NT2/D1 (cell line): ENCODE results near the gene ZNF430.
A peak's percentile ranks its signal among the peaks of the same experiment; 100 is the strongest.

ENCODE experiments used
- YY1 ChIP-seq: IDR thresholded peaks from 2 replicates; pipeline ENCODE4 v1.6.1; 2011; ENCODE audit not compliant: insufficient read length, insufficient read depth
- ZNF274 ChIP-seq: IDR thresholded peaks from 2 replicates; pipeline ENCODE4 v1.6.1; 2011; ENCODE audit warnings: mild to moderate bottlenecking, low read depth, low read length

DNA sequence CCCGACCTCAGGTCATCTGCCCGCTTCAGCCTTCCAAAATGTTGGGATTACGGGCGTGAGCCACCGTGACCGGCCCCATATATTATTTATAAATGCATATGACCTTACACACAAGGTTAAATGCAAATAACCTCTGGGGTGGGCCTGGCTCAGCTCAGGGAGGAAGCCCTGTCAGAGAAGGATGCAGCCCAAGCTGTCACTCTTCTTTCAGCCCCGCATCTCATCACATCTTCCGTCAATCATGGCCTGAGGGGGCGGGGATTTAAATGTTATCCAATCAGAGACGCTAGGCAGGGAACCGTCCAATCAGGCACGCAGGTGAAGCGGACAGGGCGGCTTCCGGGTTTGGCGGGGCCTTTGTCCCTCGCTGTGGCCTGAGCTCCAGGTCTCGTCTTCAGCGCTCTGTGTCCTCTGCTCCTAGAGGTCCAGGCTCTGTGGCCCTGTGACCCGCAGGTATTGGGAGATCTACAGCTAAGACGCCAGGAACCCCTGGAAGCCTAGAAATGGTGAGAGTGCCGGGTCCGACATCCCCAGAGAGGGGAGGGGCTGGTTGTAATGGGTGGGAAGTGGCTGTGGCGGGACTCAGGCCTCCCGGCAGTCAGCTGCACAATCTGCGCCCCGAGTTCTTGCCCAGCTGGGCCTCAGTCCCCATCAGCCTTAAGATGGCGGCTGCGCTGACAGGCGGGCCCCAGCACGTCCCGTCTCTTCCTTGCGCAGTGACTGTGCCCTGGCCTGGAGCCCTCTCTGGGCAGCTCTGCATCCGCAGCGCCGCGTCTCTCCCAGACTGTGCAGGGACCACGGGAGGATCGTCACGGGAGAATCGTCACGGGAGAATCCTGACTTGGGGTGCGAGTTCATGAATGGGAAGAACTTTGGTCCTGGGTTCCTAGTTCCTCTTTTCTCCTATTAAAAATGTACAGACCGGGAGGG, at the start of gene ZNF430:
- no peak for TF ChIP-seq ZNF274
- TF ChIP-seq YY1: peak; percentile 46
